ENCODE measurements around the gene IZUMO1R. TPM values are rescaled to one million over a fixed set of nuclear protein-coding genes. Genes with fewer than 3 reads are reported as not detected.

The IZUMO1R gene
- total RNA-seq, 1 donor from 2014 or later, result not detected

GRCh38 chr11:94297985-94298576 lies 6.3 kb upstream of the IZUMO1R start:
- Histone ChIP-seq H3K4me1 (ENCODE audit: control insufficient read depth in 3 of 3, insufficient read depth in 3 of 3, low read length in 3 of 3) (no peaks in the 10 kb centered on the region), H3K36me3 (ENCODE audit: control insufficient read depth in 3 of 3, insufficient read depth in 3 of 3, low read length in 3 of 3) (no peaks in the 10 kb centered on the region), H3K9ac (ENCODE audit: low read depth in 1 of 3, low read length in 3 of 3) (no peak overlapping the region), H3K9me3 (ENCODE audit: control insufficient read depth in 3 of 3, low read length in 3 of 3) (no peaks in the 10 kb centered on the region), H3K27me3 (ENCODE audit: control insufficient read depth in 3 of 3, insufficient read depth in 3 of 3, low read length in 3 of 3) (no peaks in the 10 kb centered on the region), H3K27ac (ENCODE audit: low read depth, low read length) (no peak overlapping the region), H3K4me3 (ENCODE audit: low read length in 3 of 3) (no peak overlapping the region)

GRCh38 chr11:94302776-94303175 lies 1.6 kb upstream of the IZUMO1R start:
- no peak overlapping the region for H3K4me3 ChIP-seq (ENCODE audit: low read length in 3 of 3)
- no peak overlapping the region for H3K27ac ChIP-seq (ENCODE audit: low read depth, low read length)
- no peaks in the 10 kb centered on the region for H3K27me3 ChIP-seq (ENCODE audit: control insufficient read depth in 3 of 3, insufficient read depth in 3 of 3, low read length in 3 of 3)
- no peak overlapping the region for H3K9ac ChIP-seq (ENCODE audit: low read depth in 1 of 3, low read length in 3 of 3)
- H3K4me1 ChIP-seq (ENCODE audit: control insufficient read depth in 3 of 3, insufficient read depth in 3 of 3, low read length in 3 of 3), result peaks cover 2 to 3% (median 2%) of the 10 kb centered on the region in 3 donors
- H3K36me3 ChIP-seq (ENCODE audit: control insufficient read depth in 3 of 3, insufficient read depth in 3 of 3, low read length in 3 of 3), result no peaks in the 10 kb centered on the region
- no peaks in the 10 kb centered on the region for H3K9me3 ChIP-seq (ENCODE audit: control insufficient read depth in 3 of 3, low read length in 3 of 3)

- H3K4me3 ChIP-seq (ENCODE audit: low read length in 3 of 3), result no peak overlapping the region
- H3K9ac ChIP-seq (ENCODE audit: low read depth in 1 of 3, low read length in 3 of 3), result no peak overlapping the region
- no peak overlapping the region for H3K27ac ChIP-seq (ENCODE audit: low read depth, low read length)
- H3K36me3 ChIP-seq (ENCODE audit: control insufficient read depth in 3 of 3, insufficient read depth in 3 of 3, low read length in 3 of 3), result no peaks in the 10 kb centered on the region
- no peaks in the 10 kb centered on the region for H3K27me3 ChIP-seq (ENCODE audit: control insufficient read depth in 3 of 3, insufficient read depth in 3 of 3, low read length in 3 of 3)
- H3K4me1 ChIP-seq (ENCODE audit: control insufficient read depth in 3 of 3, insufficient read depth in 3 of 3, low read length in 3 of 3), result peaks cover 2 to 3% (median 2%) of the 10 kb centered on the region in 3 donors
- no peaks in the 10 kb centered on the region for H3K9me3 ChIP-seq (ENCODE audit: control insufficient read depth in 3 of 3, low read length in 3 of 3)
These were observed 766 bp downstream of the IZUMO1R start for GRCh38 chr11:94305146-94305545.

GRCh38 chr11:94307101-94307791 lies 2.9 kb downstream of the IZUMO1R start:
- H3K4me1 ChIP-seq (ENCODE audit: control insufficient read depth in 3 of 3, insufficient read depth in 3 of 3, low read length in 3 of 3), result peaks cover 2 to 3% (median 2%) of the 10 kb centered on the region in 3 donors

GRCh38 chr11:94308024-94308423 lies 3.6 kb downstream of the IZUMO1R start:
- H3K27me3 ChIP-seq (ENCODE audit: control insufficient read depth in 3 of 3, insufficient read depth in 3 of 3, low read length in 3 of 3), result no peaks in the 10 kb centered on the region
- H3K36me3 ChIP-seq (ENCODE audit: control insufficient read depth in 3 of 3, insufficient read depth in 3 of 3, low read length in 3 of 3), result no peaks in the 10 kb centered on the region
- H3K27ac ChIP-seq (ENCODE audit: low read depth, low read length), result no peak overlapping the region
- no peaks in the 10 kb centered on the region for H3K9me3 ChIP-seq (ENCODE audit: control insufficient read depth in 3 of 3, low read length in 3 of 3)
- no peak overlapping the region for H3K4me3 ChIP-seq (ENCODE audit: low read length in 3 of 3)
- H3K9ac ChIP-seq (ENCODE audit: low read depth in 1 of 3, low read length in 3 of 3), result no peak overlapping the region
- peaks cover 2 to 3% (median 2%) of the 10 kb centered on the region in 3 donors for H3K4me1 ChIP-seq (ENCODE audit: control insufficient read depth in 3 of 3, insufficient read depth in 3 of 3, low read length in 3 of 3)

More at GRCh38 chr11:94307101-94307791, 2.9 kb downstream of the IZUMO1R start:
- no peak overlapping the region for H3K27ac ChIP-seq (ENCODE audit: low read depth, low read length)
- H3K36me3 ChIP-seq (ENCODE audit: control insufficient read depth in 3 of 3, insufficient read depth in 3 of 3, low read length in 3 of 3), result no peaks in the 10 kb centered on the region
- no peaks in the 10 kb centered on the region for H3K9me3 ChIP-seq (ENCODE audit: control insufficient read depth in 3 of 3, low read length in 3 of 3)
- no peak overlapping the region for H3K9ac ChIP-seq (ENCODE audit: low read depth in 1 of 3, low read length in 3 of 3)
- no peaks in the 10 kb centered on the region for H3K27me3 ChIP-seq (ENCODE audit: control insufficient read depth in 3 of 3, insufficient read depth in 3 of 3, low read length in 3 of 3)
- H3K4me3 ChIP-seq (ENCODE audit: low read length in 3 of 3), result no peak overlapping the region

- Histone ChIP-seq H3K36me3 (ENCODE audit: control insufficient read depth in 3 of 3, insufficient read depth in 3 of 3, low read length in 3 of 3) (no peaks in the 10 kb centered on the region), H3K9me3 (ENCODE audit: control insufficient read depth in 3 of 3, low read length in 3 of 3) (no peaks in the 10 kb centered on the region), H3K27ac (ENCODE audit: low read depth, low read length) (no peak overlapping the region), H3K4me3 (ENCODE audit: low read length in 3 of 3) (no peak overlapping the region), H3K9ac (ENCODE audit: low read depth in 1 of 3, low read length in 3 of 3) (no peak overlapping the region), H3K4me1 (ENCODE audit: control insufficient read depth in 3 of 3, insufficient read depth in 3 of 3, low read length in 3 of 3) (peaks cover 0 to under 1% (median 0%) of the 10 kb centered on the region in 3 donors), H3K27me3 (ENCODE audit: control insufficient read depth in 3 of 3, insufficient read depth in 3 of 3, low read length in 3 of 3) (no peaks in the 10 kb centered on the region)
These were observed 5.4 kb downstream of the IZUMO1R start for GRCh38 chr11:94309757-94310156.

- Histone ChIP-seq H3K27me3 (ENCODE audit: control insufficient read depth in 3 of 3, insufficient read depth in 3 of 3, low read length in 3 of 3) (no peaks in the 10 kb centered on the region), H3K9ac (ENCODE audit: low read depth in 1 of 3, low read length in 3 of 3) (no peak overlapping the region), H3K4me3 (ENCODE audit: low read length in 3 of 3) (no peak overlapping the region), H3K36me3 (ENCODE audit: control insufficient read depth in 3 of 3, insufficient read depth in 3 of 3, low read length in 3 of 3) (no peaks in the 10 kb centered on the region), H3K4me1 (ENCODE audit: control insufficient read depth in 3 of 3, insufficient read depth in 3 of 3, low read length in 3 of 3) (no peaks in the 10 kb centered on the region), H3K9me3 (ENCODE audit: control insufficient read depth in 3 of 3, low read length in 3 of 3) (no peaks in the 10 kb centered on the region), H3K27ac (ENCODE audit: low read depth, low read length) (no peak overlapping the region)
These were observed 6.0 kb downstream of the IZUMO1R start for GRCh38 chr11:94310191-94310875.

- no peaks in the 10 kb centered on the region for H3K36me3 ChIP-seq (ENCODE audit: control insufficient read depth in 3 of 3, insufficient read depth in 3 of 3, low read length in 3 of 3)
- no peaks in the 10 kb centered on the region for H3K27me3 ChIP-seq (ENCODE audit: control insufficient read depth in 3 of 3, insufficient read depth in 3 of 3, low read length in 3 of 3)
- no peak overlapping the region for H3K4me3 ChIP-seq (ENCODE audit: low read length in 3 of 3)
- H3K27ac ChIP-seq (ENCODE audit: low read depth, low read length), result no peak overlapping the region
- H3K9ac ChIP-seq (ENCODE audit: low read depth in 1 of 3, low read length in 3 of 3), result no peak overlapping the region
- H3K9me3 ChIP-seq (ENCODE audit: control insufficient read depth in 3 of 3, low read length in 3 of 3), result no peaks in the 10 kb centered on the region
- H3K4me1 ChIP-seq (ENCODE audit: control insufficient read depth in 3 of 3, insufficient read depth in 3 of 3, low read length in 3 of 3), result no peaks in the 10 kb centered on the region
These were observed 8.0 kb downstream of the IZUMO1R start for GRCh38 chr11:94312339-94312738.

- H3K4me3 ChIP-seq (ENCODE audit: low read length in 3 of 3), result no peak overlapping the region
- H3K9ac ChIP-seq (ENCODE audit: low read depth in 1 of 3, low read length in 3 of 3), result no peak overlapping the region
- H3K36me3 ChIP-seq (ENCODE audit: control insufficient read depth in 3 of 3, insufficient read depth in 3 of 3, low read length in 3 of 3), result no peaks in the 10 kb centered on the region
- no peaks in the 10 kb centered on the region for H3K27me3 ChIP-seq (ENCODE audit: control insufficient read depth in 3 of 3, insufficient read depth in 3 of 3, low read length in 3 of 3)
- H3K27ac ChIP-seq (ENCODE audit: low read depth, low read length), result no peak overlapping the region
- H3K9me3 ChIP-seq (ENCODE audit: control insufficient read depth in 3 of 3, low read length in 3 of 3), result no peaks in the 10 kb centered on the region
- no peaks in the 10 kb centered on the region for H3K4me1 ChIP-seq (ENCODE audit: control insufficient read depth in 3 of 3, insufficient read depth in 3 of 3, low read length in 3 of 3)
These were observed 9.7 kb downstream of the IZUMO1R start for GRCh38 chr11:94314064-94314463.

GRCh38 chr11:94315664-94316063 lies 11.3 kb downstream of the IZUMO1R start:
- no peak overlapping the region for H3K9ac ChIP-seq (ENCODE audit: low read depth in 1 of 3, low read length in 3 of 3)
- no peaks in the 10 kb centered on the region for H3K27me3 ChIP-seq (ENCODE audit: control insufficient read depth in 3 of 3, insufficient read depth in 3 of 3, low read length in 3 of 3)
- H3K27ac ChIP-seq (ENCODE audit: low read depth, low read length), result no peak overlapping the region
- H3K36me3 ChIP-seq (ENCODE audit: control insufficient read depth in 3 of 3, insufficient read depth in 3 of 3, low read length in 3 of 3), result no peaks in the 10 kb centered on the region
- H3K4me3 ChIP-seq (ENCODE audit: low read length in 3 of 3), result no peak overlapping the region
- H3K9me3 ChIP-seq (ENCODE audit: control insufficient read depth in 3 of 3, low read length in 3 of 3), result no peaks in the 10 kb centered on the region
- no peaks in the 10 kb centered on the region for H3K4me1 ChIP-seq (ENCODE audit: control insufficient read depth in 3 of 3, insufficient read depth in 3 of 3, low read length in 3 of 3)

Data from skeletal muscle tissue (tissue), 4 donors.